ENCODE measurements around the gene PTGER1. TPM values are rescaled to one million over a fixed set of nuclear protein-coding genes. Genes with fewer than 3 reads are reported as not detected.
"Not testable (repeated sequence)": the region's sequence is repeated elsewhere in the genome, so short reads cannot be mapped to it uniquely, and the experiment has no call there.

The PTGER1 gene
- total RNA-seq, 1 experiment from 2014 or later = 0.42 TPM

DNA sequence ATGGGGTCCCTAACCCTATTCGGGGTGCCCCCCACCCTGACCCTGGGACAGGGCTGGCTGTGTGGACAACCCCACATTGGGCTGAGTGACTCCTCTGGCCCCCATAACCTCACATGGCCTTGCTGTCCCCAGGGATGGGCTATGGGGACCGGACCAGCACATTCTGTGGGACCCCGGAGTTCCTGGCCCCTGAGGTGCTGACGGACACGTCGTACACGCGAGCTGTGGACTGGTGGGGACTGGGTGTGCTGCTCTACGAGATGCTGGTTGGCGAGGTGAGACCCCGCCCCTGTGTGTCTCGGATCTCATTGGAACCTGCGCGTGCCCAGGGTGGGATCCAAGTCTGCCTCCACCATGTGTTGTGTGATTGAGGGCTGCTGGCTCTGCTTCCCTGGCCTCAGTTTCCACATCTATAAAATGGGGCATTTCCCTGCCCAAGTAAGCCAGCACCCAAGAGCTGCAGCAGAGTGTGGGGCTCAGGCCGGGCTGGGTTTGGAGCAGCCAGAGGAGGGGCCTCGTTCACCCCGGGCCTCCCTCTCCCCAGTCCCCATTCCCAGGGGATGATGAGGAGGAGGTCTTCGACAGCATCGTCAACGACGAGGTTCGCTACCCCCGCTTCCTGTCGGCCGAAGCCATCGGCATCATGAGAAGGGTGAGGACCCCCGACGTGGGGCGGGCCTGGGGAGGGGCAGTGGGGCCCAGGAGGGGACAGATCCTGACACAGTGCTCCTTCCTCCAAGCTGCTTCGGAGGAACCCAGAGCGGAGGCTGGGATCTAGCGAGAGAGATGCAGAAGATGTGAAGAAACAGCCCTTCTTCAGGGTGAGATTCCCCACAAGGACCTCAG, 4.9 kb downstream of the PTGER1 start:
- peaks cover 53% of the 10 kb centered on the region for H3K36me3 Mint-ChIP-seq (ENCODE audit: insufficient read depth, unreplicated experiment)
- H3K4me3 Mint-ChIP-seq (ENCODE audit: unreplicated experiment) = no peak overlapping the region
- no peak overlapping the region for H3K27ac Mint-ChIP-seq (ENCODE audit: low read depth, unreplicated experiment)
- TF ChIP-seq, protein P1, sequence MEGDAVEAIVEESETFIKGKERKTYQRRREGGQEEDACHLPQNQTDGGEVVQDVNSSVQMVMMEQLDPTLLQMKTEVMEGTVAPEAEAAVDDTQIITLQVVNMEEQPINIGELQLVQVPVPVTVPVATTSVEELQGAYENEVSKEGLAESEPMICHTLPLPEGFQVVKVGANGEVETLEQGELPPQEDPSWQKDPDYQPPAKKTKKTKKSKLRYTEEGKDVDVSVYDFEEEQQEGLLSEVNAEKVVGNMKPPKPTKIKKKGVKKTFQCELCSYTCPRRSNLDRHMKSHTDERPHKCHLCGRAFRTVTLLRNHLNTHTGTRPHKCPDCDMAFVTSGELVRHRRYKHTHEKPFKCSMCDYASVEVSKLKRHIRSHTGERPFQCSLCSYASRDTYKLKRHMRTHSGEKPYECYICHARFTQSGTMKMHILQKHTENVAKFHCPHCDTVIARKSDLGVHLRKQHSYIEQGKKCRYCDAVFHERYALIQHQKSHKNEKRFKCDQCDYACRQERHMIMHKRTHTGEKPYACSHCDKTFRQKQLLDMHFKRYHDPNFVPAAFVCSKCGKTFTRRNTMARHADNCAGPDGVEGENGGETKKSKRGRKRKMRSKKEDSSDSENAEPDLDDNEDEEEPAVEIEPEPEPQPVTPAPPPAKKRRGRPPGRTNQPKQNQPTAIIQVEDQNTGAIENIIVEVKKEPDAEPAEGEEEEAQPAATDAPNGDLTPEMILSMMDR (IDR thresholded peaks at IDR 0.05; ENCODE audit: unreplicated experiment) = no peak
- intact Hi-C loops (cut with micrococcal nuclease) = loop anchor here (5.0 kb wide), 2 partner anchors 33 to 108 kb away; no protein-coding TSS in a partner anchor
- TSS peak; percentile 30 for BruUV-seq (replicated peaks)
- no peaks in the 10 kb centered on the region for H3K27me3 Mint-ChIP-seq (ENCODE audit: insufficient read depth, unreplicated experiment)
- ChIA-PET POLR2A (no interaction called here), CTCF (interaction anchor here (0.6 kb wide), 3 partner anchors 117 to 609 kb away, joined by 3 read pairs; no protein-coding TSS in a partner anchor)
- no peaks in the 10 kb centered on the region for H3K9me3 Mint-ChIP-seq (ENCODE audit: unreplicated experiment)
- no peak for DNase-seq (ENCODE audit: unreplicated experiment)
- no peaks in the 10 kb centered on the region for H3K4me1 Mint-ChIP-seq (ENCODE audit: insufficient read depth, unreplicated experiment)

DNA sequence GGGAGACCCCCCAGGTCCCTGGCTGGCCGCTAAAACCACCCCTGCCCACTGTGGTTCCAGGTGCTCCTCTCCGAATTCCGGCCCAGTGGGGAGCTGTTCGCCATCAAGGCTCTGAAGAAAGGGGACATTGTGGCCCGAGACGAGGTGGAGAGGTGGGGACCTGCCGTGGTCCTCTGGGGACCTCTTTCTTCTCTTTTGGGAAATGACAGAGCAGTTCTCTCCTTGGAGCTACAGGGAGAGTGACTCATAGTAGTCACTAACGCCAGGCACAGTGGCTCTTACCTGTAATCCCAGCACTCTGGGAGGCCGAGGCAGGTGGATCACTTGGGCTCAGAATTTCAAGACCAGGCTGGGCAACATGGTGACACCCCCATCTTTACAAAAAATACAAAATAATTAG, 7.3 kb downstream of the PTGER1 start:
- ChIA-PET POLR2A (no interaction called here), CTCF (interaction anchor here (0.6 to 1.6 kb wide), 9 partner anchors 8 to 589 kb away, joined by 3 to 6 read pairs (median 3); partner anchors contain the start of genes ASF1B and GIPC1)
- TF ChIP-seq, protein P1 (IDR thresholded peaks at IDR 0.05; ENCODE audit: unreplicated experiment) = no peak
- no peak overlapping the region for H3K4me3 Mint-ChIP-seq (ENCODE audit: unreplicated experiment)
- intact Hi-C loops (cut with micrococcal nuclease) = no loop called here
- peak; percentile 35 for DNase-seq (ENCODE audit: unreplicated experiment)
- peaks cover 62% of the 10 kb centered on the region for H3K36me3 Mint-ChIP-seq (ENCODE audit: insufficient read depth, unreplicated experiment)
- BruUV-seq (replicated peaks) = no TSS peak
- H3K27me3 Mint-ChIP-seq (ENCODE audit: insufficient read depth, unreplicated experiment) = no peaks in the 10 kb centered on the region
- no peaks in the 10 kb centered on the region for H3K4me1 Mint-ChIP-seq (ENCODE audit: insufficient read depth, unreplicated experiment)
- no peak overlapping the region for H3K27ac Mint-ChIP-seq (ENCODE audit: low read depth, unreplicated experiment)
- no peaks in the 10 kb centered on the region for H3K9me3 Mint-ChIP-seq (ENCODE audit: unreplicated experiment)

DNA sequence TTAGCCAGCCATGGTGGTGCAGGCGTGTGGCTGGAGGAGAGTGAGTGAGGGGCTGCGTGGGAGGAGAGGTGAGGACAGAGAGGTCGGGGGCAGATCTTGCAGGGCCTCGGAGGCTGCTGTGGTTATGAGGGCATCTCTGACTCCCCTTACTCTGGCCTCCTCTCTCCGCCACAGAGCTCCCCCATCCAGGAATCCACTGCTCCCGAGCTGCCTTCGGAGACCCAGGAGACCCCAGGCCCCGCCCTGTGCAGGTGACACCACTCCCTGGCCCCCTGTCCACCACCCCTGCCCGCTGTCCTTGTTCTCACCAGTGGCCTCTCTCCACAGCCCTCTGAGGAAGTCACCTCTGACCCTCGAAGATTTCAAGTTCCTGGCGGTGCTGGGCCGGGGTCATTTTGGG, 7.8 kb downstream of the PTGER1 start:
- no peaks in the 10 kb centered on the region for H3K27me3 Mint-ChIP-seq (ENCODE audit: insufficient read depth, unreplicated experiment)
- TF ChIP-seq, protein P1 (IDR thresholded peaks at IDR 0.05; ENCODE audit: unreplicated experiment) = no peak
- CTCF ChIA-PET = interaction anchor here (1.1 to 1.6 kb wide), 4 partner anchors 8 to 588 kb away, joined by 3 to 6 read pairs (median 4); no protein-coding TSS in a partner anchor
- H3K4me3 Mint-ChIP-seq (ENCODE audit: unreplicated experiment) = no peak overlapping the region
- intact Hi-C loops (cut with micrococcal nuclease) = no loop called here
- no TSS peak for BruUV-seq (replicated peaks)
- no peaks in the 10 kb centered on the region for H3K4me1 Mint-ChIP-seq (ENCODE audit: insufficient read depth, unreplicated experiment)
- DNase-seq (ENCODE audit: unreplicated experiment) = no peak
- peaks cover 62% of the 10 kb centered on the region for H3K36me3 Mint-ChIP-seq (ENCODE audit: insufficient read depth, unreplicated experiment)
- H3K9me3 Mint-ChIP-seq (ENCODE audit: unreplicated experiment) = no peaks in the 10 kb centered on the region
- H3K27ac Mint-ChIP-seq (ENCODE audit: low read depth, unreplicated experiment) = no peak overlapping the region
- POLR2A ChIA-PET = interaction anchor here (0.6 kb wide), 1 partner anchor 14 kb away, joined by 3 read pairs; no protein-coding TSS in a partner anchor

DNA sequence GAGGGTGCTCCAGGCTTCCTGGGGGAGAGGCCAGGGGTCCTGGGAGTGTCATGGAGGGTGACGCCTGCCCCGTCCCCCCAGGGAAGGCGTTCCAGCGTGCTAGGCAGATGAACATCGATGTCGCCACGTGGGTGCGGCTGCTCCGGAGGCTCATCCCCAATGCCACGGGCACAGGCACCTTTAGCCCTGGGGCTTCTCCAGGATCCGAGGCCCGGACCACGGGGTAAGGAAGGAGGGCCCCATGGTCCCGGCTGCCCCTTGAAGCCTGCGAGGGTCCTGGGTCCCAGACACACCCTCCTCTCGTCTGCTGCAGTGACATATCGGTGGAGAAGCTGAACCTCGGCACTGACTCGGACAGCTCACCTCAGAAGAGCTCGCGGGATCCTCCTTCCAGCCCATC, 11.4 kb downstream of the PTGER1 start:
- BruUV-seq (replicated peaks) = no TSS peak
- TF ChIP-seq, protein P1 (IDR thresholded peaks at IDR 0.05; ENCODE audit: unreplicated experiment) = no peak
- ChIA-PET CTCF (interaction anchor here (1.0 kb wide), 1 partner anchor 35 kb away, joined by 4 read pairs; no protein-coding TSS in a partner anchor), POLR2A (no interaction called here)
- intact Hi-C loops (cut with micrococcal nuclease) = no loop called here
- no peaks in the 10 kb centered on the region for H3K9me3 Mint-ChIP-seq (ENCODE audit: unreplicated experiment)
- H3K36me3 Mint-ChIP-seq (ENCODE audit: insufficient read depth, unreplicated experiment) = peaks cover 49% of the 10 kb centered on the region
- no peaks in the 10 kb centered on the region for H3K27me3 Mint-ChIP-seq (ENCODE audit: insufficient read depth, unreplicated experiment)
- no peak overlapping the region for H3K27ac Mint-ChIP-seq (ENCODE audit: low read depth, unreplicated experiment)
- no peak for DNase-seq (ENCODE audit: unreplicated experiment)
- no peak overlapping the region for H3K4me3 Mint-ChIP-seq (ENCODE audit: unreplicated experiment)
- no peaks in the 10 kb centered on the region for H3K4me1 Mint-ChIP-seq (ENCODE audit: insufficient read depth, unreplicated experiment)

DNA sequence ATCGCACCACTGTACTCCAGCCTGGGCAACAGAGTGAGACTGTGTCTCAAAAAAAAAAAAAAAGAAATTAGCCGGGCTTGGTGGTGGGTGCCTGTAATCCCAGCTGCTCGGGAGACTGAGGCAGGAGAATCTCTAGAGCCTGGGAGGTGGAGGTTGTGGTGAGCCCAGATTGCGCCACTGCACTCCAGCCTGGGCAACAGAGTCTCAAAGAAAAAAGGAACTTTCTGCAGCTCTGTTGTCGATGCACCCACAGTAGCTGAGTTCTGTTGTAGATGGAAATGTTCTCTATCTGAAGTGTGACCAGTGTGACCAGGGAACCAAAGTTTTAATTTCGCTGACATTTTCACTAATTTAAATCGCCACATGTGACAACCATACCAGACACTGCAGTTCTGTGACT, 12.8 kb downstream of the PTGER1 start:
- H3K27me3 Mint-ChIP-seq (ENCODE audit: insufficient read depth, unreplicated experiment); intact Hi-C loops (cut with micrococcal nuclease); POLR2A ChIA-PET; H3K4me3 Mint-ChIP-seq (ENCODE audit: unreplicated experiment); DNase-seq (ENCODE audit: unreplicated experiment); H3K4me1 Mint-ChIP-seq (ENCODE audit: insufficient read depth, unreplicated experiment); BruUV-seq (replicated peaks); H3K9me3 Mint-ChIP-seq (ENCODE audit: unreplicated experiment); H3K27ac Mint-ChIP-seq (ENCODE audit: low read depth, unreplicated experiment): not testable (repeated sequence)
- CTCF ChIA-PET = interaction anchor here (0.6 kb wide), 1 partner anchor 325 kb away, joined by 3 read pairs; no protein-coding TSS in a partner anchor
- peaks cover 51% of the 10 kb centered on the region for H3K36me3 Mint-ChIP-seq (ENCODE audit: insufficient read depth, unreplicated experiment)
